Activated CD8-positive, alpha-beta memory T cell treated with anti-CD3 and anti-CD28 coated beads, Interleukin-2, amount 50 U/mL, for 4 hours (primary cell): Measurements from ENCODE around the gene CLPTM1L.
"Not testable (repeated sequence)": the region's sequence is repeated elsewhere in the genome, so short reads cannot be mapped to it uniquely, and the experiment has no call there.

Experiments used
- DNase-seq: peaks from one replicate; pipeline ENCODE4 v3.0.0-alpha.2; 2020

The CLPTM1L gene

GRCh38 chr5:1359713-1360112, 14.8 kb upstream of the CLPTM1L start:
- no peak for DNase-seq

- no peak for DNase-seq
Measured at GRCh38 chr5:1359031-1359645, 14.2 kb upstream of the CLPTM1L start.

GRCh38 chr5:1358726-1359025, 13.8 kb upstream of the CLPTM1L start:
- no peak for DNase-seq

GRCh38 chr5:1357946-1358725, 13.2 kb upstream of the CLPTM1L start:
- DNase-seq: no peak

GRCh38 chr5:1356873-1357787, 12.2 kb upstream of the CLPTM1L start:
- no peak for DNase-seq

- DNase-seq: no peak
Measured at GRCh38 chr5:1354576-1354975, 9.7 kb upstream of the CLPTM1L start.

GRCh38 chr5:1352231-1353219, 7.6 kb upstream of the CLPTM1L start:
- DNase-seq: no peak

- no peak for DNase-seq
Measured at GRCh38 chr5:1351156-1351555, 6.3 kb upstream of the CLPTM1L start.

- no peak for DNase-seq
Measured at GRCh38 chr5:1349246-1349645, 4.3 kb upstream of the CLPTM1L start.

- no peak for DNase-seq
Measured at GRCh38 chr5:1348986-1349245, 4.0 kb upstream of the CLPTM1L start.

- no peak for DNase-seq
Measured at GRCh38 chr5:1347571-1347970, 2.7 kb upstream of the CLPTM1L start.

GRCh38 chr5:1346627-1347440, 1.9 kb upstream of the CLPTM1L start:
- no peak for DNase-seq

GRCh38 chr5:1345876-1346626, 1.2 kb upstream of the CLPTM1L start:
- DNase-seq: no peak

GRCh38 chr5:1343931-1344901, 683 bp downstream of the CLPTM1L start:
- peak; percentile 30 for DNase-seq

GRCh38 chr5:1343315-1343751, 1.6 kb downstream of the CLPTM1L start:
- DNase-seq: no peak

- not testable (repeated sequence) for DNase-seq
Measured at GRCh38 chr5:1342711-1343110, 2.2 kb downstream of the CLPTM1L start.

GRCh38 chr5:1342268-1342667, 2.6 kb downstream of the CLPTM1L start:
- DNase-seq: no peak

- no peak for DNase-seq
Measured at GRCh38 chr5:1341863-1342262, 3.0 kb downstream of the CLPTM1L start.

- DNase-seq: not testable (repeated sequence)
Measured at GRCh38 chr5:1339818-1340210, 5.1 kb downstream of the CLPTM1L start.
